Tibial nerve (tissue), 4 donors: ENCODE results near the gene TRAK1. TPM values are rescaled to one million over a fixed set of nuclear protein-coding genes. Genes with fewer than 3 reads are reported as not detected.

Experiments used
- DNase-seq, 2 donors: peaks; one replicate each; pipeline ENCODE4 v3.0.0-alpha.2; 2019; ENCODE audit warnings: low spot score in 2 of 2
- H3K27ac ChIP-seq, 4 donors: fragments of 200-600 bp; sonication (generic) in 3 of 4; one replicate each; pipeline ENCODE4 v1.5.1; 2017 to 2019; ENCODE audit warnings: mild to moderate bottlenecking in 1 of 4
- H3K27me3 ChIP-seq, 2 donors: fragments of 200-600 bp; sonication (generic) in 1 of 2; one replicate each; pipeline versions ENCODE4 v1.5.1 to v1.6.0; 2017 to 2019
- H3K36me3 ChIP-seq, 3 donors: fragments of 200-600 bp; sonication (generic); one replicate each; pipeline ENCODE4 v1.5.1; 2018 to 2019
- H3K4me1 ChIP-seq, 4 donors: fragments of 200-600 bp; sonication (generic) in 3 of 4; one replicate each; pipeline ENCODE4 v1.5.1; 2017 to 2019
- H3K4me3 ChIP-seq, 4 donors: fragments of 200-600 bp; sonication (generic) in 3 of 4; one replicate each; pipeline ENCODE4 v1.5.1; 2017 to 2019; ENCODE audit warnings: mild to moderate bottlenecking in 1 of 4, moderate library complexity in 1 of 4
- H3K9me3 ChIP-seq, 4 donors: fragments of 200-600 bp; sonication (generic) in 3 of 4; one replicate each; pipeline ENCODE4 v1.5.1; 2017 to 2019
- EP300 ChIP-seq, 2 donors: sonication (generic); formaldehyde crosslinking; IDR thresholded peaks; one replicate each; pipeline ENCODE4 v1.6.1; 2017; ENCODE audit warnings: antibody characterized with exemption in 2 of 2, mild to moderate bottlenecking in 1 of 2
- POLR2A ChIP-seq, 2 donors: fragments of 450-650 bp; IDR thresholded peaks; one replicate each; pipeline ENCODE4 v1.6.1; 2017; ENCODE audit warnings: antibody characterized with exemption in 2 of 2, mild to moderate bottlenecking in 2 of 2, moderate library complexity in 2 of 2
- WGBS, 2 donors: methylation state at CpG; one replicate each; pipeline ENCODE4 v1.1.5; 2018; 5-methylcytosine and 5-hydroxymethylcytosine counted together
- total RNA-seq, 4 donors: library from RNA; depleted of rRNA; stranded (reverse); fragments of >200 nt; gene quantifications; one replicate each; pipeline ENCODE4 v1.1.0, GENCODE V29; 2016
- TF ChIP-seq, protein P1 (sequence below), 5 experiments: fragments of 200-600 bp in 3 of 5; fragments of 450-650 bp in 2 of 5; sonication (generic) in 3 of 5; IDR thresholded peaks; one replicate each; pipeline ENCODE4 v1.5.1; 2016 to 2019; ENCODE audit warnings: antibody characterized with exemption in 5 of 5, mild to moderate bottlenecking in 3 of 5, moderate library complexity in 2 of 5

Gene TRAK1
- total RNA-seq, 4 donors from 2014 or later: 28.6 to 68.1 (median 35.5) TPM

DNA sequence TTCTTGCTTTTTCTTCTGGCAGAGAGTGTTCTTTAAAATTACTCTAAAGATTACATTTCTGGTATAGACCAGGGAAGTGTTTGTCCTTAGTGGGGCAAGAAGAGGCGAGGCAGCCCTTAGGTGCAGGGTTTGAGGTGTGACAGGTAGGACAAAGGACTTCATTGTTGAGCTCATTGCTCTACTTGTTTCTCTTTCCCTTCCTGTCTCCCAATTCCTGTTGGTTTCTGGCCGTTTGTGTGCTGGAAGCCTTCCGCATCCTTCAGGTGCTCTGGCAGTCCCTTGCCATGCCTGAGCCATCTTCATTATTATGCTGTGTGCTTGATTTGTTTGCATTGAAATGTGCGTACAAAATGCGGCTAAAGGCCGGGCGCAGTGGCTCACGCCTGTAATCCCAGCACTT lies 89.7 kb downstream of the TRAK1 start:
- Histone ChIP-seq H3K27me3 (no peaks in the 10 kb centered on the region), H3K27ac (no peak overlapping the region), H3K4me3 (no peak overlapping the region), H3K9me3 (no peaks in the 10 kb centered on the region), H3K36me3 (peaks cover 0 to 11% (median 5%) of the 10 kb centered on the region in 3 donors), H3K4me1 (peaks cover 0 to 63% (median 24%) of the 10 kb centered on the region in 4 donors)
- 87 to 92% methylated on average over 8 of the region's 8 CpGs for WGBS, 2 donors
- TF ChIP-seq, protein P1, sequence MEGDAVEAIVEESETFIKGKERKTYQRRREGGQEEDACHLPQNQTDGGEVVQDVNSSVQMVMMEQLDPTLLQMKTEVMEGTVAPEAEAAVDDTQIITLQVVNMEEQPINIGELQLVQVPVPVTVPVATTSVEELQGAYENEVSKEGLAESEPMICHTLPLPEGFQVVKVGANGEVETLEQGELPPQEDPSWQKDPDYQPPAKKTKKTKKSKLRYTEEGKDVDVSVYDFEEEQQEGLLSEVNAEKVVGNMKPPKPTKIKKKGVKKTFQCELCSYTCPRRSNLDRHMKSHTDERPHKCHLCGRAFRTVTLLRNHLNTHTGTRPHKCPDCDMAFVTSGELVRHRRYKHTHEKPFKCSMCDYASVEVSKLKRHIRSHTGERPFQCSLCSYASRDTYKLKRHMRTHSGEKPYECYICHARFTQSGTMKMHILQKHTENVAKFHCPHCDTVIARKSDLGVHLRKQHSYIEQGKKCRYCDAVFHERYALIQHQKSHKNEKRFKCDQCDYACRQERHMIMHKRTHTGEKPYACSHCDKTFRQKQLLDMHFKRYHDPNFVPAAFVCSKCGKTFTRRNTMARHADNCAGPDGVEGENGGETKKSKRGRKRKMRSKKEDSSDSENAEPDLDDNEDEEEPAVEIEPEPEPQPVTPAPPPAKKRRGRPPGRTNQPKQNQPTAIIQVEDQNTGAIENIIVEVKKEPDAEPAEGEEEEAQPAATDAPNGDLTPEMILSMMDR (IDR thresholded peaks at IDR 0.05): no peak
- TF ChIP-seq POLR2A (IDR thresholded peaks at IDR 0.05): no peak
- no peak for DNase-seq

DNA sequence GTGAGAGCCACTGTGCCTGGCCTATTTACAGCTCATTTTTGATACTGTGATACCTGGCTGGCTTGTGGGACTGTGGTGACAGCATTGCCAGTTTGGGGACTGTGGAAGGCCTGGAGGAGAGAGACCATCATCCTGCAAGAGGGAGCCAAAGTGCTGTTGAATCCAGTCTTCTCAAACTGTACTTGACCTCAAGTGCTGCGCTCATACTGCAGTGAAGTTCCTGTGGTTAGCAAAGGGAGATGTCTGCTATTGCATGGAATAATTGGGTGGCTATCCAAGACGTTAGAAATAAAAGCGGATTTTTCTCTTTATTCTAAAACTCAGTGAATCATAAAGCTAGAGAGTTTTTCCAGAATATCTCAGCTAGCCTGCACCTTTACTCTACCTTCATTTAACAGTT lies 91.4 kb downstream of the TRAK1 start:
- no peaks in the 10 kb centered on the region for H3K27me3 ChIP-seq
- DNase-seq: no peak
- no peak overlapping the region for H3K4me3 ChIP-seq
- WGBS, 2 donors: 37 to 67% methylated on average over 3 of the region's 3 CpGs
- no peak overlapping the region for H3K27ac ChIP-seq
- no peaks in the 10 kb centered on the region for H3K9me3 ChIP-seq
- TF ChIP-seq POLR2A (IDR thresholded peaks at IDR 0.05) (no peak), EP300 (IDR thresholded peaks at IDR 0.05) (no peak)
- TF ChIP-seq, protein P1 (IDR thresholded peaks at IDR 0.05): no peak
- peaks cover 0 to 48% (median 20%) of the 10 kb centered on the region in 4 donors for H3K4me1 ChIP-seq
- peaks cover 0 to 11% (median 5%) of the 10 kb centered on the region in 3 donors for H3K36me3 ChIP-seq

DNA sequence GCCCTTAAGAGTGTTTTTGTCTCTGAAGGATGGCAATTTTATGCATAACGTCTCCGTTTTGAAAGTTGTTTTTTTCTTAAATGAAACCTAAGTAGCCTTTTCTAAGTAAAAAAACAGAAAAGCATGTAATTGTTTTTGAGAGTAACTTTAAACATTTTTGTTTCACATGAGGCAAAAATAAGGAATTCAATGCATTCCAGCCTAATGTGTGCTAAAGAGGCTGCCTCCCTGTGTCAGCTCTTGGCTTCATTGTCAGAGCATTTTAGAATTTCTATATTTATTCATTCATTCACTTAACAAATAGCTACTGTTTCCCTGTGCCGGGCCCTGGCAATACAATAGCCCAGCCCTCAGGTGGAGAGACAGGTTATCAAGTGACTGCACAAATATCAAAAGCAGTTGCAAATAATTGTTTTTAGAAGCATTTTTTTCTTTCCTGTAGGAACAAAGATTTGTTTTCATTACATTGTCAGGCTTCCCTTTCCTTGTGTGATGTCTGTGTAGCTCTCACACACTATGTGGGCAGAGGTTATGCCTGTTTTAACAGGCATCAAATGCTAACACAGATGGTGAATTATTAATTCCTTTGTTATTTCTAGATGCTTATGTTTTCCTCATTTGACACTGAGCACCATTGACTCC lies 93.0 kb downstream of the TRAK1 start:
- no peak for TF ChIP-seq POLR2A (IDR thresholded peaks at IDR 0.05)
- TF ChIP-seq, protein P1 (IDR thresholded peaks at IDR 0.05): no peak
- no peak for TF ChIP-seq EP300 (IDR thresholded peaks at IDR 0.05)
- peaks cover 0 to 26% (median 5%) of the 10 kb centered on the region in 3 donors for H3K36me3 ChIP-seq
- H3K4me3 ChIP-seq: no peak overlapping the region
- no peaks in the 10 kb centered on the region for H3K27me3 ChIP-seq
- no peaks in the 10 kb centered on the region for H3K9me3 ChIP-seq
- DNase-seq: no peak
- 25 to 36% methylated on average over 3 of the region's 3 CpGs for WGBS, 2 donors
- H3K27ac ChIP-seq: peak overlapping the region in 2 of 4 donors; percentile 3 to 11
- peaks cover 0 to 32% (median 12%) of the 10 kb centered on the region in 4 donors for H3K4me1 ChIP-seq

DNA sequence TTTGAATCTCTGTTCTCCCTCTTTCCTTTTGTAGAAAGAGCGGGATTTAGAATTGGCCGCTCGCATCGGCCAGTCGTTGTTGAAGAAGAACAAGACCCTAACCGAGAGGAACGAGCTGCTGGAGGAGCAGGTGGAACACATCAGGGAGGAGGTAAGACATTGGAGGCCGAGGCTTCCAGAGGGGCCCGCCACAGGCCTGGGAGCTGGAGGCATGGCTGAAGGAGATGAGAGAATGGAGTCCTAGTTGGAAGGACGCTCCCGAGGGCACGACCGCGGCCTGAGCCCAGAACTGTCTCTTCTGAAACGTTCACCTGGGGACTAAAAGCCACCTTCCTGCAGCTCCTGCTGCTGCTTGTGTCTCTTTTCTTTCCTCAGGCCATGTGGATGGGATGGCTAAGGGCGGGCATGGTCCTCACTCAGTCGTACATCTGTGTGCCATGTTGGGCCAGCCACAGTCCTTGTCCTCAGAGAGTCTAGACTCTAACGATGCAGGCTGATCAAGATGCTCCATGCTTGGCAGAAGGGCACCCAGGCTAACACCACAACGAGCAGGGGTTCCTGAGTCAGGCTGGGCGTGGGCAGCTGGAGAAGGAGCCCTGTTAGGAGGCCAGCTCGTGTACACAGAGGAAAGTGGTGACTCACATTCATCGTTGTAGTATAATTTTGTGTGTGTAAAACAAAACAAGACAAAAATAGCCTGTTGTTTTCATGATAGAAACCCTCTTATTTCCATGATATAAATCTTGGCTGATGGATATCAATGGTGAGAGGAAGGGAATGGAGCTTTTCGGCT lies 93.7 kb downstream of the TRAK1 start:
- Histone ChIP-seq H3K9me3 (no peaks in the 10 kb centered on the region), H3K4me3 (no peak overlapping the region), H3K4me1 (peaks cover 0 to 25% (median 8%) of the 10 kb centered on the region in 4 donors), H3K27me3 (no peaks in the 10 kb centered on the region), H3K27ac (peak overlapping the region in 1 of 4 donors; percentile 59), H3K36me3 (peaks cover 0 to 32% (median 5%) of the 10 kb centered on the region in 3 donors)
- no peak for DNase-seq
- TF ChIP-seq, protein P1 (IDR thresholded peaks at IDR 0.05): no peak
- WGBS, 2 donors: 80 to 83% methylated on average over 23 of the region's 23 CpGs

DNA sequence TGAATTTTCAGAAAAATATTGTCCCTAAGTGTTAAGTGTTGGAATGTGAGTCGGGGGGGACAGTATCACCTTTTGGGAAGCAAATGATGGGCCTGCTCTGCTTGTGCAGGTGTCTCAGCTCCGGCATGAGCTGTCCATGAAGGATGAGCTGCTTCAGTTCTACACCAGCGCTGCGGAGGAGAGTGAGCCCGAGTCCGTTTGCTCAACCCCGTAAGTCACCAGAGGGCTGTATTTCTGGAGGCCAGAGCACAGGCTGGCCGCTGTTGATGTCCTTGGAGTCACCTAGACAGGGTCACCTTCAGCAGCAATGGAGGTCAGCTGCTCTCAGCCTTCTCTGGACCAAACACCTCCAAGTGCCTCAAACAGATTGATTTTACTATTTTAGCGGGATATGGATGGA lies 96.8 kb downstream of the TRAK1 start:
- Histone ChIP-seq H3K27ac (no peak overlapping the region), H3K27me3 (no peaks in the 10 kb centered on the region), H3K4me3 (no peak overlapping the region), H3K4me1 (peaks cover 0 to 29% (median 9%) of the 10 kb centered on the region in 4 donors), H3K9me3 (no peaks in the 10 kb centered on the region), H3K36me3 (peaks cover 0 to 39% (median 5%) of the 10 kb centered on the region in 3 donors)
- WGBS, 2 donors: 96 to 100% methylated on average over 9 of the region's 9 CpGs
- no peak for TF ChIP-seq EP300 (IDR thresholded peaks at IDR 0.05)
- TF ChIP-seq, protein P1 (IDR thresholded peaks at IDR 0.05): no peak
- TF ChIP-seq POLR2A (IDR thresholded peaks at IDR 0.05): no peak
- DNase-seq: no peak
